ENCODE measurements around the gene DCAF5. TPM values are rescaled to one million over a fixed set of nuclear protein-coding genes. Genes with fewer than 3 reads are reported as not detected.

Gene DCAF5
- total RNA-seq, 1 donor: 24.2 TPM

DNA sequence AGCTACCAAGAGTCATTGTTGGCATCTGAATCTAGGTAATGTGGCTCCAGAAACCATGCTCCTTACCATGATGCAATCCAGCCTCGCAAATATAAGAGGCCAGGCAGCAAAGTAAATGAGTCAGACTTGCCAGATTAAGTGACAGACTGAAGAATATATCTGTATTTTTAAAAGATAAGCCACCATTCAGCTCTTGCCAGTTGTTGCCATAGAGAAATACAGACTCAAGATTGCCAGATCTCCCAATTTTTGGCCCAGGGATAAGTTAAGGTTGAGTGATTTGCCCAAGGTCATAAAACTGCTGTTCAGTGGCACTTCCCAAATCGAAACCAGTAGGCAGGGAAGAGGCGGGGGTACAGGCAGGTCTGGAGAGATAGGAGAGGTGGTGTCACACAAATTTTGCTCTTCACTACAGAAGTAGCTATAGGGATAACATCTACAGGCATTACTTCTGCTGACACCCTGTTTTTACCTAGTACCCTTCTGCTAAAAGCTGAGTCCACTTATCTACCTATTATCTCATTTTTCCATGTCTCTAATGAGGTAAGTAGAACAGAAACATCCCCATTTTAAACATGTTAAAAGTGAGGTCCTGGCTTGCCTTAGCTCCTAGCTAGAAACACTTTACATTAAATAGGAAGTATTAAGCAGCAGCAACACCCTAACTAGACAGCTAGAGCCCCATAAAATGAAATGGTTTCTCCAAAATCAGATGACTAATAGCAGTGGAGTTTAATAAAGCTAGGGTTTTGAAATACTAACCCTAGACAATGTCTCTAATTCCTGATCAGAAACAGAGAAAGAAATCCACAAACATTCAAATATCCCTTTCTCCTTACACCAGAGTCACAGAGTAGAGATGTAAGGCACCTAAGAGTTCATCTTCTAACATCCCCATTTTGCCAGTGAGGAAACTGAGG, 19.5 kb downstream of the DCAF5 start:
- peak overlapping the region; percentile 10 for H3K4me3 ChIP-seq (ENCODE audit: low read depth, low read length)
- TF ChIP-seq, protein P1, sequence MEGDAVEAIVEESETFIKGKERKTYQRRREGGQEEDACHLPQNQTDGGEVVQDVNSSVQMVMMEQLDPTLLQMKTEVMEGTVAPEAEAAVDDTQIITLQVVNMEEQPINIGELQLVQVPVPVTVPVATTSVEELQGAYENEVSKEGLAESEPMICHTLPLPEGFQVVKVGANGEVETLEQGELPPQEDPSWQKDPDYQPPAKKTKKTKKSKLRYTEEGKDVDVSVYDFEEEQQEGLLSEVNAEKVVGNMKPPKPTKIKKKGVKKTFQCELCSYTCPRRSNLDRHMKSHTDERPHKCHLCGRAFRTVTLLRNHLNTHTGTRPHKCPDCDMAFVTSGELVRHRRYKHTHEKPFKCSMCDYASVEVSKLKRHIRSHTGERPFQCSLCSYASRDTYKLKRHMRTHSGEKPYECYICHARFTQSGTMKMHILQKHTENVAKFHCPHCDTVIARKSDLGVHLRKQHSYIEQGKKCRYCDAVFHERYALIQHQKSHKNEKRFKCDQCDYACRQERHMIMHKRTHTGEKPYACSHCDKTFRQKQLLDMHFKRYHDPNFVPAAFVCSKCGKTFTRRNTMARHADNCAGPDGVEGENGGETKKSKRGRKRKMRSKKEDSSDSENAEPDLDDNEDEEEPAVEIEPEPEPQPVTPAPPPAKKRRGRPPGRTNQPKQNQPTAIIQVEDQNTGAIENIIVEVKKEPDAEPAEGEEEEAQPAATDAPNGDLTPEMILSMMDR (IDR thresholded peaks at IDR 0.05; ENCODE audit: insufficient read depth, low read depth, low read length): no peak
- DNase-seq (ENCODE audit: low read depth): peak; percentile 85

GRCh38 chr14:69132513-69133181, 20.3 kb downstream of the DCAF5 start:
- TF ChIP-seq, protein P1 (IDR thresholded peaks at IDR 0.05; ENCODE audit: insufficient read depth, low read depth, low read length): no peak
- DNase-seq (ENCODE audit: low read depth): peak; percentile 37
- no peak overlapping the region for H3K4me3 ChIP-seq (ENCODE audit: low read depth, low read length)

GRCh38 chr14:69131176-69131575, 21.7 kb downstream of the DCAF5 start:
- no peak for DNase-seq (ENCODE audit: low read depth)
- TF ChIP-seq, protein P1 (IDR thresholded peaks at IDR 0.05; ENCODE audit: insufficient read depth, low read depth, low read length): no peak

GRCh38 chr14:69129264-69129880, 23.5 kb downstream of the DCAF5 start:
- TF ChIP-seq, protein P1 (IDR thresholded peaks at IDR 0.05; ENCODE audit: insufficient read depth, low read depth, low read length): peak; percentile 94
- no peak overlapping the region for H3K4me3 ChIP-seq (ENCODE audit: low read depth, low read length)
- DNase-seq (ENCODE audit: low read depth): peak; percentile 90

More at GRCh38 chr14:69131176-69131575, 21.7 kb downstream of the DCAF5 start:
- H3K4me3 ChIP-seq (ENCODE audit: low read depth, low read length): no peak overlapping the region

DNA sequence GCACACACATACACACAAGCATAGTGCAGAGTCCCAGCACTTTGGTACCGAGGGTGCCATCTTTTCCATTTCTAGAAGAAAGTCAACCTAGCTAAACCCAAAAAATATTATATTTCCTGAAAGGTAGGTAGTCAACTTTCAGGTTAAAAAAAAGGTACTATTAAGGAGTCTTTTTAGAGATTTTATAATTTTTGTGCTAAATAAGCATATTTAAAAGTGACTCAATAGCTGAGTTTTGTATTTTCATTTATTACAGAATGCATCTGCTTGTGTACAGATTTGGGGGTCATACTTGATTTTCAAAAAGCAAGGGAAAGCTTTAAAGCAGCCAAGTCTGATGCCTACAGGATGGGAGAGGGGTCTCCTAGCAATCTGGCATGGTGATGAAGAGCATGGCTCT, 34.6 kb downstream of the DCAF5 start:
- TF ChIP-seq, protein P1 (IDR thresholded peaks at IDR 0.05; ENCODE audit: insufficient read depth, low read depth, low read length): no peak
- no peak overlapping the region for H3K4me3 ChIP-seq (ENCODE audit: low read depth, low read length)
- DNase-seq (ENCODE audit: low read depth): no peak

DNA sequence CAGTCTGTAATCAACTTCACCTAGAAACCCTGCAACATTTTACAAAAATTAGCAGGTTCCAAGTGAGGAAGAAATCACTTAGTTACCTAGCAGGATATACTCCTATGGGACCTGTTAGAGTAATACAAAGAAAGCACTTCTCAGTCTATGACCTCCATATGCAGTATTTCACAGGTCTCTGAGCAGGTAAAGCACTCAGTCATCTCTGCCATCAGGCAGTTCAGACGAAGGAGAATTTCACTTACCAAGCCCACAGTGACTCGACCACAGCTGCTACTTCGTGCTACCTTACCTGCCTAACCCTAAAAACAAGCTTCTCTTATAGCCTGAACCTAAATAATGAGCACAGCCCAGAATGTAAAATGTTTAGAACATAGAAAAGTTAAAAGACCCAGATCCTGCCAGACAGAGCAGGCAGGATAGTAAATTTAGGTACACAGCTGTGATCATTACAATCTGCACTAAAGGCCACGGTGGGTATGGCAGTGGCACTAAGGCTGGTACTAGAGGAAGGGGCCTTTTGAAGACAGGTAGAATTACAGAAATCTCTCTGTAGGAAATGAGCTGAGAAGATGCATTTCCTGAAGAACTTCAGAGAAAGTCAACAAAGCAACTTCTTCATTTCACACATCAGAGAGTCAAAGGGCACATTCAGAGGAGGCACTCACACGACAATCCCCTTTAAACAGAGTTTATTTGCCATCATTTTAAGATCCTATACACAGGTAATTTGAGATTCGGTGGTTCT, 35.7 kb downstream of the DCAF5 start:
- DNase-seq (ENCODE audit: low read depth): no peak
- no peak overlapping the region for H3K4me3 ChIP-seq (ENCODE audit: low read depth, low read length)
- TF ChIP-seq, protein P1 (IDR thresholded peaks at IDR 0.05; ENCODE audit: insufficient read depth, low read depth, low read length): no peak

Data from fibroblast of villous mesenchyme (primary cell).